ENCODE data around the gene AGPAT4. TPM values are rescaled to one million over a fixed set of nuclear protein-coding genes. Genes with fewer than 3 reads are reported as not detected.

The AGPAT4 gene
- total RNA-seq, 1 experiment from 2014 or later = 10.1 TPM

DNA sequence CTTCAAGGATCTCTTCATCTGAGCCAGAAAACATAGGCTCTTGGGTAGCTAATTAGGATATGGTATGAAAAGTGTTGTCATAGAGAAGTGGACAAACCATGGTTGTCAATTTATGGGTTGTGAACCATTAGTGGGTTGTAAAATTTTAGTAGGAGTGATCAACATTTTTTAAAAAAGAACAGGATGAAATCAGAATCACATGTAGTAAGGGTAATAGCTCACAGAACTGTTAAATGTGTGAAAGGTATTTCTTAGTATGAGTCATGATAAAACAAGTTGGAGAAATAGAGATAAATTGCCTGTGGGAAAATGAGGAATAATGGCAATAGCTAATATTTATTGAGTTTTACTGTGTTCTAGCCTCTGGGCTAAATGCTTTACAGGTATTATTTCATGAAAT lies 168.9 kb downstream of the AGPAT4 start:
- ChIA-PET POLR2A (ENCODE audit: low non-redundant PET) (no interaction called here), CTCF (no interaction called here)
- BruUV-seq (replicated peaks) = no TSS peak
- TF ChIP-seq, protein P1, sequence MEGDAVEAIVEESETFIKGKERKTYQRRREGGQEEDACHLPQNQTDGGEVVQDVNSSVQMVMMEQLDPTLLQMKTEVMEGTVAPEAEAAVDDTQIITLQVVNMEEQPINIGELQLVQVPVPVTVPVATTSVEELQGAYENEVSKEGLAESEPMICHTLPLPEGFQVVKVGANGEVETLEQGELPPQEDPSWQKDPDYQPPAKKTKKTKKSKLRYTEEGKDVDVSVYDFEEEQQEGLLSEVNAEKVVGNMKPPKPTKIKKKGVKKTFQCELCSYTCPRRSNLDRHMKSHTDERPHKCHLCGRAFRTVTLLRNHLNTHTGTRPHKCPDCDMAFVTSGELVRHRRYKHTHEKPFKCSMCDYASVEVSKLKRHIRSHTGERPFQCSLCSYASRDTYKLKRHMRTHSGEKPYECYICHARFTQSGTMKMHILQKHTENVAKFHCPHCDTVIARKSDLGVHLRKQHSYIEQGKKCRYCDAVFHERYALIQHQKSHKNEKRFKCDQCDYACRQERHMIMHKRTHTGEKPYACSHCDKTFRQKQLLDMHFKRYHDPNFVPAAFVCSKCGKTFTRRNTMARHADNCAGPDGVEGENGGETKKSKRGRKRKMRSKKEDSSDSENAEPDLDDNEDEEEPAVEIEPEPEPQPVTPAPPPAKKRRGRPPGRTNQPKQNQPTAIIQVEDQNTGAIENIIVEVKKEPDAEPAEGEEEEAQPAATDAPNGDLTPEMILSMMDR (conservative IDR thresholded peaks at IDR 0.05; ENCODE audit: low read depth, low read length) = no peak
- TF ChIP-seq EZH2 (IDR thresholded peaks at IDR 0.05; ENCODE audit: borderline replicate concordance, low read depth, low read length, poor library complexity, severe bottlenecking) = no peak
- Histone ChIP-seq H3K4me3 (ENCODE audit: low read depth, low read length, poor library complexity, severe bottlenecking) (no peak overlapping the region), H3K4me1 (ENCODE audit: insufficient read depth, low read length, poor library complexity, severe bottlenecking) (no peaks in the 10 kb centered on the region), H3K36me3 (ENCODE audit: insufficient read depth, low read length, poor library complexity, severe bottlenecking) (peaks cover 45% of the 10 kb centered on the region), H3K27ac (ENCODE audit: low read depth, low read length, poor library complexity, severe bottlenecking) (no peak overlapping the region), H3K9me3 (ENCODE audit: low read depth, low read length, poor library complexity, severe bottlenecking) (no peaks in the 10 kb centered on the region), H3K27me3 (replicated peaks; ENCODE audit: insufficient read depth, low read depth, low read length, poor library complexity) (no peaks in the 10 kb centered on the region)
- intact Hi-C loops (cut with micrococcal nuclease; ENCODE audit: unreplicated experiment) = no loop called here
- DNase-seq (ENCODE audit: low spot score) = no peak

DNA sequence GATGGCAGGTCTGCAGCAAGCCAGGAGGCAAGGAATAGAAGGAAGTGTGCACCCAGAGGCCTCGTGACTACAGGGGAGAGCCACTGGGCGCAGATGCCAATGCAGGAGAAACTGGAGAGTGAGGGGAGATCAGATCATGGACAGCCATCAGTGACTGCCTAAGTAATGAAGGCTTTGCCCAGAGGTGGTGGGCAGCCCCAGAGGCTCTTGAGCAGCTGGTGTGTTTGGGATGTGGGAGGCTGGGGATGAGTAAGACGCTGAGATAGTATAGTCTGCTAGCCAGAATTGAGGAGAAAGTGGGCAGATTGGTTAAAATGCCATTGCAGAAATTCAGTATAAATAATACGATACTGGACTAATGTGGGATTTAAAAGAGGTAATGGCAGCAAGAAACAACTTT lies 170.4 kb downstream of the AGPAT4 start:
- ChIA-PET CTCF (no interaction called here), POLR2A (ENCODE audit: low non-redundant PET) (no interaction called here)
- intact Hi-C loops (cut with micrococcal nuclease; ENCODE audit: unreplicated experiment) = no loop called here
- no peaks in the 10 kb centered on the region for H3K4me1 ChIP-seq (ENCODE audit: insufficient read depth, low read length, poor library complexity, severe bottlenecking)
- H3K36me3 ChIP-seq (ENCODE audit: insufficient read depth, low read length, poor library complexity, severe bottlenecking) = peaks cover 30% of the 10 kb centered on the region
- no peak for DNase-seq (ENCODE audit: low spot score)
- no peaks in the 10 kb centered on the region for H3K27me3 ChIP-seq (replicated peaks; ENCODE audit: insufficient read depth, low read depth, low read length, poor library complexity)
- TF ChIP-seq EZH2 (IDR thresholded peaks at IDR 0.05; ENCODE audit: borderline replicate concordance, low read depth, low read length, poor library complexity, severe bottlenecking) = no peak
- TF ChIP-seq, protein P1 (conservative IDR thresholded peaks at IDR 0.05; ENCODE audit: low read depth, low read length) = no peak
- BruUV-seq (replicated peaks) = no TSS peak
- H3K9me3 ChIP-seq (ENCODE audit: low read depth, low read length, poor library complexity, severe bottlenecking) = no peaks in the 10 kb centered on the region
- no peak overlapping the region for H3K4me3 ChIP-seq (ENCODE audit: low read depth, low read length, poor library complexity, severe bottlenecking)
- no peak overlapping the region for H3K27ac ChIP-seq (ENCODE audit: low read depth, low read length, poor library complexity, severe bottlenecking)

DNA sequence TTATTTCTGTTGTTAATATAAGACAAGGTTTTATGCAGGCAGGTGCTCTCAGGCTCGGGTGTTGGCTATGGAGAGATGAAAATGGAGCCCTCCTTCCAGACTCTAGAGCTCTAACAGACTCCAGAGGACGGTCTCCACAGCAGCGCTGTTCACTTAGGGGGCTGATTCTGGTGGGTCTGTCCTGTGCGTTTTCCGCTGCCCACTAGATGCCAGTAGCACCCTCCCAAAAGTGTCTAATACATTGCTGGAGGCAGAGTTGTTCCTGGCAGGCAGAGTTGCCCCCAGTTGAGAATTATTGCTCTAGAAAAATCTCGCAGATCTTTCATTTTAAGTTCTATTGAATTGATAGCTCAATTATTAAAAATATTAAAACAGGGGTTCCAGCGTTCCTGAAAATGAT lies 172.3 kb downstream of the AGPAT4 start:
- TF ChIP-seq, protein P1 (conservative IDR thresholded peaks at IDR 0.05; ENCODE audit: low read depth, low read length) = peak; percentile 50
- TF ChIP-seq EZH2 (IDR thresholded peaks at IDR 0.05; ENCODE audit: borderline replicate concordance, low read depth, low read length, poor library complexity, severe bottlenecking) = no peak
- CTCF ChIA-PET = interaction anchor here (1.5 to 1.9 kb wide), 2 partner anchors 269 to 272 kb away, joined by 6 to 16 read pairs; no protein-coding TSS in a partner anchor
- Histone ChIP-seq H3K9me3 (ENCODE audit: low read depth, low read length, poor library complexity, severe bottlenecking) (no peaks in the 10 kb centered on the region), H3K36me3 (ENCODE audit: insufficient read depth, low read length, poor library complexity, severe bottlenecking) (peaks cover 23% of the 10 kb centered on the region), H3K4me1 (ENCODE audit: insufficient read depth, low read length, poor library complexity, severe bottlenecking) (no peaks in the 10 kb centered on the region), H3K4me3 (ENCODE audit: low read depth, low read length, poor library complexity, severe bottlenecking) (no peak overlapping the region), H3K27me3 (replicated peaks; ENCODE audit: insufficient read depth, low read depth, low read length, poor library complexity) (no peaks in the 10 kb centered on the region), H3K27ac (ENCODE audit: low read depth, low read length, poor library complexity, severe bottlenecking) (no peak overlapping the region)
- BruUV-seq (replicated peaks) = no TSS peak
- intact Hi-C loops (cut with micrococcal nuclease; ENCODE audit: unreplicated experiment) = loop anchor here (1.0 kb wide), 1 partner anchor 268 kb away; no protein-coding TSS in a partner anchor
- POLR2A ChIA-PET (ENCODE audit: low non-redundant PET) = no interaction called here
- peak; percentile 24 for DNase-seq (ENCODE audit: low spot score)

All from A673 (cell line).